Tibial artery (tissue), 4 donors: ENCODE results near the gene CAPN5.

Experiments used
- DNase-seq, 2 donors: peaks; one replicate each; pipeline ENCODE4 v3.0.0-alpha.2; 2019
- H3K27ac ChIP-seq, 2 donors: fragments of 200-600 bp; sonication (generic) in 1 of 2; 1 replicate in 1 of 2; 2 replicates in 1 of 2; pipeline ENCODE4 v1.5.1; 2018 to 2019; ENCODE audit warnings: mild to moderate bottlenecking in 1 of 2
- H3K27me3 ChIP-seq, 2 donors: fragments of 200-600 bp; sonication (generic) in 1 of 2; one replicate each; pipeline versions ENCODE4 v1.5.1 to v1.6.0; 2016 to 2019
- H3K36me3 ChIP-seq, 3 donors: fragments of 200-600 bp; sonication (generic) in 2 of 3; one replicate each; pipeline ENCODE4 v1.5.1; 2016 to 2019; ENCODE audit warnings: mild to moderate bottlenecking in 2 of 3
- H3K4me1 ChIP-seq, 4 donors: fragments of 200-600 bp; sonication (generic) in 2 of 4; 1 replicate in 3 of 4; 2 replicates in 1 of 4; pipeline ENCODE4 v1.5.1; 2016 to 2019
- H3K4me3 ChIP-seq, 2 donors: fragments of 200-600 bp; sonication (generic) in 1 of 2; 1 replicate in 1 of 2; 2 replicates in 1 of 2; pipeline ENCODE4 v1.5.1; 2018 to 2019; ENCODE audit warnings: mild to moderate bottlenecking in 2 of 2
- H3K9me3 ChIP-seq, 3 donors: fragments of 200-600 bp; sonication (generic) in 1 of 3; one replicate each; pipeline ENCODE4 v1.5.1; 2016 to 2019
- intact Hi-C: fragments of 100-400 bp; cut with DNase I; formaldehyde crosslinking; loops from one replicate; pipeline ENCODE4 v1.15.0; 2023; ENCODE audit warnings: low total_unique reads
- TF ChIP-seq, protein P1 (sequence below), 2 experiments: fragments of 200-600 bp in 1 of 2; fragments of 450-650 bp in 1 of 2; IDR thresholded peaks; one replicate each; pipeline ENCODE4 v1.5.1; 2017 to 2019; ENCODE audit warnings: antibody characterized with exemption in 2 of 2, mild to moderate bottlenecking in 1 of 2, moderate library complexity in 1 of 2

The CAPN5 gene

DNA sequence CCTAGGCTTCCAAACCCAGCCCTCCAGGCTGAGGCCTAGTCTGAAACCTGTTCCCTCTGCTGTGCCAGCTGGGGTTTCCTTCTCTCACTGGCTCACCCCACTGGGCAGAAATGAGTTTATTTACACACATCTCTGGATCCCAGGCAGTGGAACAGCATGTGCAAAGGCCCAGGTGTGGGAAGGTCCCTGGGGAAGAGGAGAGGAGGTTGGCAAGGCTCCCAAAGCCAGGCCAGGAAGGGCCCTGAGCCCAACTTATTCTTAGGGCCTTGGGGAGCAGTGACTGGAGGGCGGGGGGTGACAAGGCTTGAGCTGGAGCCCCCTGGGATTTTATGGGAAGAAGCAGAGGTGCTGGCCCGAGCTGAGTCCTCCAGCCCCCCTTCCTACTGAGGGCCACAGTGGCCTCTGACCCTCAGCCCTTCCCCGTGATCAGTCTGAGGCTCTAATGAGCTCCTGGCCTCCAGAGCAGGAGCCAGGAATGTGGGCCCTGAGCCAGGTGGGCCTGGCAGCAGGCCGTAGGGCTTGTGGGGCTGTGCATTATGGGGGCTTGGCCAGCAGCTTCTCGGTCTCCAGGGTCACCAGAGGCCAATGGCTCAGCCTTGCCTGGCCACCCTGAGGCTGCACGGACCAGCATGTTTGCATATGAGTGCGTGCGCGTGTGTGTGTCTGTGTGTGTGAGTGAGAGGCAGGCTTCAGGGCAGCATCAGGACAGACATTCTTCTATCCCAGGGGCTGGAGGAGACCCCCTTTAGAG is 64.2 kb downstream of the CAPN5 start:
- TF ChIP-seq, protein P1, sequence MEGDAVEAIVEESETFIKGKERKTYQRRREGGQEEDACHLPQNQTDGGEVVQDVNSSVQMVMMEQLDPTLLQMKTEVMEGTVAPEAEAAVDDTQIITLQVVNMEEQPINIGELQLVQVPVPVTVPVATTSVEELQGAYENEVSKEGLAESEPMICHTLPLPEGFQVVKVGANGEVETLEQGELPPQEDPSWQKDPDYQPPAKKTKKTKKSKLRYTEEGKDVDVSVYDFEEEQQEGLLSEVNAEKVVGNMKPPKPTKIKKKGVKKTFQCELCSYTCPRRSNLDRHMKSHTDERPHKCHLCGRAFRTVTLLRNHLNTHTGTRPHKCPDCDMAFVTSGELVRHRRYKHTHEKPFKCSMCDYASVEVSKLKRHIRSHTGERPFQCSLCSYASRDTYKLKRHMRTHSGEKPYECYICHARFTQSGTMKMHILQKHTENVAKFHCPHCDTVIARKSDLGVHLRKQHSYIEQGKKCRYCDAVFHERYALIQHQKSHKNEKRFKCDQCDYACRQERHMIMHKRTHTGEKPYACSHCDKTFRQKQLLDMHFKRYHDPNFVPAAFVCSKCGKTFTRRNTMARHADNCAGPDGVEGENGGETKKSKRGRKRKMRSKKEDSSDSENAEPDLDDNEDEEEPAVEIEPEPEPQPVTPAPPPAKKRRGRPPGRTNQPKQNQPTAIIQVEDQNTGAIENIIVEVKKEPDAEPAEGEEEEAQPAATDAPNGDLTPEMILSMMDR (IDR thresholded peaks at IDR 0.05): no peak
- no peak overlapping the region for H3K4me3 ChIP-seq
- DNase-seq: peak in 1 of 2 donors; percentile 76
- H3K9me3 ChIP-seq: no peaks in the 10 kb centered on the region
- H3K27ac ChIP-seq: peak overlapping the region; percentile 10 to 45
- no peaks in the 10 kb centered on the region for H3K27me3 ChIP-seq
- no peaks in the 10 kb centered on the region for H3K36me3 ChIP-seq
- H3K4me1 ChIP-seq: peaks cover 0 to 42% (median 36%) of the 10 kb centered on the region in 4 donors
- intact Hi-C loops: no loop called here

DNA sequence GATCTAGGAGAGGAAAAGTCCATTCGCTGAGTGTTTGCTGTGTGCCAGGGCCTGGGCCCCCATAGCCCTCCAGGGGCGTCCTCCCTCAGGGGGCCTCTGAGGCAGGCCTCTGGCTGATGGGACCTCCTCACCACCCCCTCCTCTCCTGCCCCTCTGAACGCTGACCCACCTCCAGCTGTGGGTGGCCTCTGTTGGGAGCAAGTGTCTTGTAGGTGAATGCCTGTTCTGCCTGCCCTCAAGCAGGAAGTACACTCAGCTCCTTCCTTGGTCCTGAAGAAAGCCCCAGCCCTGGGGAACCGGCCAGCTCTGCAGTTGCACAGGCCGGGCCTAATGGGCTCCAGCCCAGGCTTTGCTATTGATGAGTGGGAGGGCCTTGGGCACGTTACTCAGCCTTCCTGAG is 64.8 kb downstream of the CAPN5 start:
- intact Hi-C loops: no loop called here
- Histone ChIP-seq H3K4me1 (peaks cover 0 to 42% (median 36%) of the 10 kb centered on the region in 4 donors), H3K36me3 (no peaks in the 10 kb centered on the region), H3K4me3 (no peak overlapping the region), H3K27ac (peak overlapping the region; percentile 10 to 45), H3K27me3 (no peaks in the 10 kb centered on the region), H3K9me3 (no peaks in the 10 kb centered on the region)
- TF ChIP-seq, protein P1 (IDR thresholded peaks at IDR 0.05): no peak
- DNase-seq: no peak

DNA sequence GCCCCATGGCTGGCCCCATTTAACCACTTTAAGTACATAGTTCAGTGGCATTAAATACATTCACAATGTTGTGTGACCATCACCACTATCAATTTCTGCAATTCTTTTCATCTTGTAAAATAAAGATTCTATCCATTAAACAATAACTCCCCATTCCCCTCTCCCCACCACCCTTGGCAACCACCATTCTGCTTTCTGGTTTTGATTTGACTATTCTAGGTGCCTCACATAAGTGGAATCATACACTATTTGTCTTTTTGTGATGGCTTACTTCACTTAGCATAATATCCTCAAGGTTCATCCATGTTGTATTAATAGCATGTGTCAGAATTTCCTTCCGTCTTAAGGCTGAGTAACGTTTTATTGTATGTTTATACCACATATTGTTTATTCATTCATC is 68.3 kb downstream of the CAPN5 start:
- TF ChIP-seq, protein P1 (IDR thresholded peaks at IDR 0.05): no peak
- Histone ChIP-seq H3K9me3 (no peaks in the 10 kb centered on the region), H3K4me1 (peaks cover 0 to 27% (median 17%) of the 10 kb centered on the region in 4 donors), H3K36me3 (no peaks in the 10 kb centered on the region), H3K27ac (no peak overlapping the region), H3K4me3 (no peak overlapping the region), H3K27me3 (peaks cover 0 to 25% of the 10 kb centered on the region in 2 donors)
- intact Hi-C loops: no loop called here
- DNase-seq: no peak

DNA sequence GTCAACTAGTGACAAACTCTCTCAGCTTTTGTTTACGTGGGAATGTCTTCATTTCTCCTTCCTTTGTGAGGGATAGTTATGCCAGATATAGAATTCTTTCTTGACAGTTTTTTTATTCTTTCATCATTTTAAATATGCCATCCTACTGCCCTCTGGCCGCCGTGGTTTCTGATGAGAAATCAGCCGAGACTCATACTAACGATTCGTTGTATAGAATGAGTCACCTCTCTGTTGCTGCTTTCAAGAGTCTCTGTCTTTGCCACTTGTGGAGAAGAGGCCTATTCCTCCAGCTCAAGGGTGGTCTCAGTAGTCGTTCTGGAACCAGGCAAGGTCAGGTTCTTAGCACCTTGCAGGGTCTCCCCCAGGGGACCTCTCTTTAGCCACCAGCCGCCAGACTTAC is 69.3 kb downstream of the CAPN5 start:
- Histone ChIP-seq H3K36me3 (no peaks in the 10 kb centered on the region), H3K4me3 (no peak overlapping the region), H3K9me3 (no peaks in the 10 kb centered on the region), H3K27ac (no peak overlapping the region), H3K27me3 (peaks cover 0 to 25% of the 10 kb centered on the region in 2 donors), H3K4me1 (peaks cover 0 to 17% (median 8%) of the 10 kb centered on the region in 4 donors)
- TF ChIP-seq, protein P1 (IDR thresholded peaks at IDR 0.05): no peak
- intact Hi-C loops: no loop called here
- no peak for DNase-seq

DNA sequence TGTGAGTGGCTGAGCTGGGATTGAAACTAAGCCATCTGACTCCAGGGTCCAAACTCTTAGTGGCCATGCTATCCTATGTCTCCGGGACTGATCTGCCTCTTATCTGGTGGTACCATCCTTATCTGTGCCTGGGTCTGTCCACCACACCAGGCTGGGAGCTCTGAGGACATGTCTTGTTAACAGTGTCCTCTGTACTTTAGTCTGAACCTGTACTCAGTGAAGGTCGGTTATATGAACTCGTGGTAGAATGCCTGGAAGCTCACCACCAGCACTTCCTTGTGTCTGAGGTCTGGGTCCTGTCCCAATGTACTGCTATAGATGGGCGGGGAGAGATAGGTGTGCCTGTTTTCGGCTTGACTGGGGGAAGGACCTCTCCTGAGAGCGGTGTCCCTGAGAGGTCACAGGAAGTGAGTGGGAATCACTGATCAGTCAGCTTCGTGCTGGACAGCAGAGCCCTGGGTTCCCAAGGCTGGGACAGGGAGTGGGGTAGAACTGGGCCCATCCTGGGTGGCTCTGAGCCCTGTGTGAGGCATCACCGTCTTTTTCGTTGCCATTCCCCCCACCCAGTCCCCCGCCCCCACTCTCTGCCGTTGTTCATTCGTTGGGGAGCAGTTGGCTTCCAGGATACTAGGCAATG is 70.1 kb downstream of the CAPN5 start:
- DNase-seq: no peak
- intact Hi-C loops: no loop called here
- Histone ChIP-seq H3K4me1 (peaks cover 0 to 8% (median 2%) of the 10 kb centered on the region in 4 donors), H3K9me3 (no peaks in the 10 kb centered on the region), H3K27ac (no peak overlapping the region), H3K4me3 (no peak overlapping the region), H3K36me3 (no peaks in the 10 kb centered on the region), H3K27me3 (peaks cover 0 to 25% of the 10 kb centered on the region in 2 donors)
- TF ChIP-seq, protein P1 (IDR thresholded peaks at IDR 0.05): no peak
